H1 (cell line): ENCODE data around the gene TLK1. TPM values are rescaled to one million over a fixed set of nuclear protein-coding genes. Genes with fewer than 3 reads are reported as not detected.

ENCODE experiments used
- CTCF ChIA-PET: fragments of 300-600 bp; sonication (Branson Sonifier 250); formaldehyde crosslinking; loops from one replicate; lab custom pipeline; 2021; ENCODE audit not compliant: partially characterized antibody; lab: Charles Lee
- POLR2A ChIA-PET: fragments of 300-600 bp; sonication (Branson Sonifier 250); formaldehyde crosslinking; loops from one replicate; lab custom pipeline; 2021; ENCODE audit warnings: inconsistent platforms; ENCODE audit not compliant: partially characterized antibody; lab: Charles Lee
- DNase-seq, 2 experiments: peaks; one replicate each; pipeline versions ENCODE4 v3.0.0 to v3.0.0-alpha.2; 2010 to 2022; ENCODE audit warnings: low spot score in 2 of 2, low read depth in 1 of 2, mixed read lengths in 1 of 2
- FAIRE-seq: peaks from 2 replicates; lab custom pipeline; 2011; peaks lifted over from hg19 to GRCh38; lab: Jason Lieb, UNC
- H2AFZ ChIP-seq: 2 replicates; pipeline ENCODE4 v1.8.1; 2012; ENCODE audit warnings: low read length, inconsistent platforms
- H2AK5ac ChIP-seq: 2 replicates; pipeline ENCODE4 v1.6.1; 2013; ENCODE audit warnings: low read depth, low read length
- H2BK120ac ChIP-seq: replicated peaks from 2 replicates; pipeline ENCODE3; 2013; ENCODE audit warnings: low read depth, low read length, inconsistent platforms
- H2BK12ac ChIP-seq: 2 replicates; pipeline ENCODE4 v1.6.1; 2013; ENCODE audit warnings: low read depth, low read length
- H2BK15ac ChIP-seq: 2 replicates; pipeline ENCODE4 v1.6.1; 2013; ENCODE audit warnings: low read length
- H2BK20ac ChIP-seq: 2 replicates; pipeline ENCODE4 v1.6.1; 2013; ENCODE audit warnings: low read length
- H2BK5ac ChIP-seq: 2 replicates; pipeline ENCODE4 v1.6.1; 2013; ENCODE audit warnings: low read depth, low read length
- H3K14ac ChIP-seq: 2 replicates; pipeline ENCODE4 v1.6.1; 2013; ENCODE audit warnings: inconsistent platforms; ENCODE audit not compliant: insufficient read length
- H3K18ac ChIP-seq: 2 replicates; pipeline ENCODE4 v1.6.1; 2013; ENCODE audit warnings: low read length; ENCODE audit errors: extremely low read depth
- H3K23ac ChIP-seq: 2 replicates; pipeline ENCODE4 v1.6.1; 2013; ENCODE audit warnings: inconsistent platforms; ENCODE audit not compliant: insufficient read length
- H3K23me2 ChIP-seq: 2 replicates; pipeline ENCODE4 v1.6.1; 2013; ENCODE audit warnings: low read depth, low read length
- H3K27ac ChIP-seq: 2 replicates; pipeline ENCODE4 v1.6.1; 2011; ENCODE audit warnings: low read depth, low read length, inconsistent platforms
- H3K27me3 ChIP-seq, 4 experiments: replicated peaks in 1 of 4; 1 replicate in 1 of 4; 2 replicates in 3 of 4; pipeline versions ENCODE4 v1.6.1 to v1.8.1; 2011 to 2013; ENCODE audit warnings: low read length in 3 of 4, mild to moderate bottlenecking in 3 of 4, inconsistent platforms in 2 of 4, mixed read lengths in 2 of 4, moderate library complexity in 1 of 4; ENCODE audit not compliant: control insufficient read depth in 3 of 4, insufficient read depth in 3 of 4; ENCODE audit errors: extremely low read depth in 1 of 4
- H3K36me3 ChIP-seq, 4 experiments: 2 replicates each; pipeline versions ENCODE4 v1.6.1 to v1.8.1; 2011 to 2013; ENCODE audit warnings: mild to moderate bottlenecking in 4 of 4, low read length in 3 of 4, moderate library complexity in 2 of 4, control low read depth in 1 of 4, inconsistent platforms in 1 of 4; ENCODE audit not compliant: insufficient read depth in 4 of 4, control insufficient read depth in 2 of 4
- H3K4ac ChIP-seq: replicated peaks from 2 replicates; pipeline ENCODE3; 2013; ENCODE audit warnings: low read length, low read depth, mixed read lengths, inconsistent platforms; ENCODE audit not compliant: insufficient read length
- H3K4me1 ChIP-seq, 4 experiments: replicated peaks in 1 of 4; 1 replicate in 1 of 4; 2 replicates in 3 of 4; pipeline versions ENCODE4 v1.6.1 to v1.8.1; 2011 to 2013; ENCODE audit warnings: low read length in 3 of 4, inconsistent platforms in 2 of 4, mixed read lengths in 1 of 4; ENCODE audit not compliant: insufficient read depth in 4 of 4, control insufficient read depth in 3 of 4
- H3K4me2 ChIP-seq, 2 experiments: 2 replicates each; pipeline versions ENCODE4 v1.6.1 to v1.8.1; 2011 to 2013; ENCODE audit warnings: low read depth in 2 of 2, low read length in 2 of 2, control low read depth in 1 of 2, inconsistent platforms in 1 of 2, mild to moderate bottlenecking in 1 of 2; ENCODE audit not compliant: insufficient read depth in 1 of 2
- H3K4me3 ChIP-seq, 4 experiments: fragments of 200-600, 300-600 bp in 1 of 4; sonication (generic), shearing (Covaris generic), sonication (Bioruptor Twin) in 1 of 4; 2 replicates each; pipeline versions ENCODE4 v1.5.1 to v1.8.1; 2011 to 2016; ENCODE audit warnings: low read length in 4 of 4, low read depth in 3 of 4, control low read depth in 2 of 4, inconsistent platforms in 2 of 4, mild to moderate bottlenecking in 2 of 4, mixed read lengths in 1 of 4, moderate library complexity in 1 of 4; ENCODE audit not compliant: insufficient read depth in 2 of 4; ENCODE audit errors: extremely low read depth in 1 of 4
- H3K56ac ChIP-seq: replicated peaks from 2 replicates; pipeline ENCODE3; 2013; ENCODE audit warnings: low read depth, mild to moderate bottlenecking, mixed read lengths, low read length, inconsistent platforms; ENCODE audit not compliant: insufficient read length
- H3K79me1 ChIP-seq: 2 replicates; pipeline ENCODE4 v1.6.1; 2013; ENCODE audit warnings: low read depth, low read length, control low read depth
- H3K79me2 ChIP-seq, 2 experiments: 2 replicates each; pipeline versions ENCODE4 v1.6.1 to v1.8.1; 2012 to 2013; ENCODE audit warnings: low read length in 2 of 2, mild to moderate bottlenecking in 2 of 2, inconsistent platforms in 1 of 2; ENCODE audit not compliant: insufficient read depth in 2 of 2, control insufficient read depth in 1 of 2
- H3K9ac ChIP-seq, 4 experiments: replicated peaks in 1 of 4; 1 replicate in 1 of 4; 2 replicates in 3 of 4; pipeline versions ENCODE4 v1.6.1 to v1.8.1; 2011 to 2013; ENCODE audit warnings: low read depth in 3 of 4, low read length in 3 of 4, control low read depth in 2 of 4, mild to moderate bottlenecking in 2 of 4, moderate library complexity in 2 of 4, inconsistent platforms in 1 of 4; ENCODE audit errors: extremely low read depth in 1 of 4
- H3K9me3 ChIP-seq, 2 experiments: 2 replicates each; pipeline versions ENCODE4 v1.6.1 to v1.8.1; 2012 to 2013; ENCODE audit warnings: mild to moderate bottlenecking in 2 of 2, moderate library complexity in 2 of 2, control low read depth in 1 of 2, inconsistent platforms in 1 of 2, low read depth in 1 of 2, low read length in 1 of 2, mixed read lengths in 1 of 2; ENCODE audit not compliant: insufficient read depth in 2 of 2
- H4K20me1 ChIP-seq, 2 experiments: replicated peaks in 1 of 2; 2 replicates each; pipeline versions ENCODE3 to v1.8.1; 2011 to 2013; ENCODE audit warnings: inconsistent platforms in 2 of 2, low read length in 2 of 2, mild to moderate bottlenecking in 1 of 2; ENCODE audit not compliant: insufficient read depth in 2 of 2, control insufficient read depth in 1 of 2
- H4K5ac ChIP-seq: 2 replicates; pipeline ENCODE4 v1.6.1; 2013; ENCODE audit warnings: low read length, low read depth, mixed read lengths, inconsistent platforms; ENCODE audit not compliant: insufficient read length
- H4K8ac ChIP-seq: 2 replicates; pipeline ENCODE4 v1.8.0; 2013; ENCODE audit warnings: mild to moderate bottlenecking, moderate library complexity, low read length, inconsistent platforms; ENCODE audit not compliant: insufficient read depth; ENCODE audit errors: extremely low read depth
- H4K91ac ChIP-seq: replicated peaks from 2 replicates; pipeline ENCODE3; 2013; ENCODE audit warnings: low read length, mixed read lengths, inconsistent platforms; ENCODE audit not compliant: insufficient read length
- CHD2 ChIP-seq: IDR thresholded peaks from 2 replicates; pipeline ENCODE4 v1.6.1; 2012; ENCODE audit warnings: low read length, improper control_type of control experiment
- CTBP2 ChIP-seq: IDR thresholded peaks from 2 replicates; pipeline ENCODE4 v1.7.0; 2011; ENCODE audit warnings: borderline replicate concordance, mild to moderate bottlenecking, moderate library complexity, mixed read lengths, low read length; ENCODE audit not compliant: insufficient read depth, insufficient read length
- EZH2 ChIP-seq: fragments of 200-600 bp; sonication (generic); IDR thresholded peaks from 2 replicates; pipeline ENCODE4 v1.7.1; 2012; ENCODE audit warnings: low read depth, mild to moderate bottlenecking, moderate library complexity, low read length, inconsistent platforms; ENCODE audit not compliant: severe bottlenecking
- RXRA ChIP-seq: IDR thresholded peaks from 2 replicates; pipeline ENCODE4 v1.6.1; 2011; ENCODE audit warnings: low read depth, mild to moderate bottlenecking, low read length, moderate library complexity; ENCODE audit not compliant: insufficient read depth
- SP2 ChIP-seq: IDR thresholded peaks from 2 replicates; pipeline ENCODE4 v1.6.1; 2012; ENCODE audit warnings: mild to moderate bottlenecking, low read length, inconsistent platforms
- SP4 ChIP-seq: IDR thresholded peaks from 2 replicates; pipeline ENCODE4 v1.6.1; 2012; ENCODE audit warnings: low read length, inconsistent platforms
- SRF ChIP-seq: IDR thresholded peaks from 2 replicates; pipeline ENCODE4 v1.6.1; 2011; ENCODE audit warnings: mild to moderate bottlenecking, low read depth, low read length, moderate library complexity
- TCF12 ChIP-seq: IDR thresholded peaks from 2 replicates; pipeline ENCODE4 v1.6.1; 2011; ENCODE audit warnings: low read depth, mild to moderate bottlenecking, low read length
- TEAD4 ChIP-seq: IDR thresholded peaks from 2 replicates; pipeline ENCODE4 v1.6.1; 2012; ENCODE audit warnings: low read depth, low read length, inconsistent platforms, mixed read lengths
- YY1 ChIP-seq: IDR thresholded peaks from 2 replicates; pipeline ENCODE4 v1.6.1; 2011; ENCODE audit warnings: low read depth, mild to moderate bottlenecking, low read length
- ZNF274 ChIP-seq: IDR thresholded peaks from 2 replicates; pipeline ENCODE4 v1.7.0; 2012; ENCODE audit warnings: low read length, borderline replicate concordance; ENCODE audit errors: extremely low read depth
- WGBS, 2 experiments: shearing (Covaris generic) in 1 of 2; methylation state at CpG; one replicate each; pipeline versions ENCODE4 v1.1.6 to v1.1.7; 2013 to 2015; ENCODE audit warnings: low lambda C conversion rate in 2 of 2, mixed read lengths in 2 of 2, inconsistent platforms in 1 of 2, low coverage in 1 of 2, missing lambda C conversion rate in 1 of 2; ENCODE audit not compliant: insufficient replicate concordance in 2 of 2, insufficient coverage in 1 of 2, insufficient read length in 1 of 2; ENCODE audit errors: extremely low coverage in 1 of 2, missing lambda C conversion rate in 1 of 2; 5-methylcytosine and 5-hydroxymethylcytosine counted together
- polyA plus RNA-seq, 7 experiments: library from polyadenylated mRNA; depleted of rRNA in 3 of 7; stranded (reverse) in 5 of 7; unstranded in 2 of 7; fragments of >200 nt in 5 of 7; fragments of 200-250 nt in 2 of 7; gene quantifications; 1 replicate in 5 of 7; 2 replicates in 1 of 7; 4 replicates in 1 of 7; pipeline versions ENCODE4 v1.2.1 to v1.2.3, GENCODE V29; 2011 to 2013; ENCODE audit warnings: missing spikeins in 2 of 7, mixed read lengths in 2 of 7
- total RNA-seq: library from RNA; stranded (reverse); fragmentation: NEBNext Ultra II Directional; extraction: Animal tissue kit (Norgen Biotek cat#: 25700); gene quantifications from 2 replicates; pipeline ENCODE4 v1.2.1, GENCODE V29; 2021

TLK1 gene
- total and polyA plus RNA-seq, 2 of the 8 experiments (the other 6 are each of a cell fraction or from before 2014, with no cell fraction given) = 11.2 to 102 TPM

- DNase-seq (no peak), FAIRE-seq (no peak)
- no peak overlapping the region for H3K14ac ChIP-seq
- CTCF ChIA-PET = no interaction called here
- no peak overlapping the region for H2AK5ac ChIP-seq
- no peak overlapping the region for H2BK120ac ChIP-seq
- H4K8ac ChIP-seq = no peak overlapping the region
- H3K4me1 ChIP-seq = no peaks in the 10 kb centered on the region
- H3K23me2 ChIP-seq = no peaks in the 10 kb centered on the region
- POLR2A ChIA-PET = no interaction called here
- H3K56ac ChIP-seq = no peak overlapping the region
- H3K4me3 ChIP-seq = no peak overlapping the region
- H3K79me2 ChIP-seq = no peaks in the 10 kb centered on the region
- H2BK12ac ChIP-seq = no peak overlapping the region
- H4K20me1 ChIP-seq = no peaks in the 10 kb centered on the region
- no peaks in the 10 kb centered on the region for H3K27me3 ChIP-seq
- H3K79me1 ChIP-seq = no peaks in the 10 kb centered on the region
- no peak overlapping the region for H2AFZ ChIP-seq
- H3K18ac ChIP-seq = no peak overlapping the region
- no peak overlapping the region for H4K91ac ChIP-seq
- no peak overlapping the region for H3K4me2 ChIP-seq
- H3K36me3 ChIP-seq = no peaks in the 10 kb centered on the region
- H3K9ac ChIP-seq = no peak overlapping the region
- no peak overlapping the region for H3K23ac ChIP-seq
- peak overlapping the region; percentile 49; the same call in 1 of the 2 replicates for H2BK15ac ChIP-seq
- H3K9me3 ChIP-seq = no peaks in the 10 kb centered on the region; a peak in 1 of 4 replicates
- no peak overlapping the region for H4K5ac ChIP-seq
- no peak overlapping the region for H2BK20ac ChIP-seq
- H2BK5ac ChIP-seq = no peak overlapping the region
- H3K4ac ChIP-seq = no peak overlapping the region
- 100% methylated on average over 1 of the region's 1 CpG; no CpG with 5 or more reads in 1 of the 2 experiments for WGBS, 2 experiments
- no peak overlapping the region for H3K27ac ChIP-seq
- TF ChIP-seq TCF12 (no peak), EZH2 (no peak), RXRA (no peak), ZNF274 (no peak), YY1 (no peak), SP4 (no peak), CTBP2 (no peak), TEAD4 (no peak), SRF (no peak), CHD2 (no peak), SP2 (no peak)
Observed at GRCh38 chr2:171173087-171173486, 12.4 kb upstream of the TLK1 start.
